HS-5 (cell line): Measurements from ENCODE around the gene SUPT20HL1.
"Not testable (repeated sequence)": the region's sequence is repeated elsewhere in the genome, so short reads cannot be mapped to it uniquely, and the experiment has no call there.

Experiments
- DNase-seq: peaks from one replicate; pipeline ENCODE4 v3.0.0-alpha.2; 2012; ENCODE audit warnings: low read depth

SUPT20HL1 gene

GRCh38 chrX:24360272-24360671 lies at the start of gene SUPT20HL1:
Gene SUPT20HL1 (plus strand): TSS chrX:24360639. CDS start chrX:24362761, 2,122 bp downstream.
- DNase-seq = no peak

- not testable (repeated sequence) for DNase-seq
These were observed 49.5 kb upstream of the SUPT20HL1 start for GRCh38 chrX:24310916-24311315.

GRCh38 chrX:24311507-24312248 lies 48.8 kb upstream of the SUPT20HL1 start:
- DNase-seq = not testable (repeated sequence)

- DNase-seq = not testable (repeated sequence)
These were observed 48.2 kb upstream of the SUPT20HL1 start for GRCh38 chrX:24312249-24312607.

GRCh38 chrX:24314019-24314635 lies 46.3 kb upstream of the SUPT20HL1 start, which contains the start of gene SUPT20HL2:
Gene SUPT20HL2 (minus strand): TSS chrX:24314069. CDS start chrX:24313315, 754 bp downstream.
- DNase-seq = no peak

- DNase-seq = no peak
These were observed 44.3 kb upstream of the SUPT20HL1 start for GRCh38 chrX:24316111-24316510.

- no peak for DNase-seq
These were observed 42.9 kb upstream of the SUPT20HL1 start for GRCh38 chrX:24317567-24317966.

GRCh38 chrX:24321741-24322395 lies 38.6 kb upstream of the SUPT20HL1 start:
- DNase-seq = no peak

- no peak for DNase-seq
These were observed 35.2 kb upstream of the SUPT20HL1 start for GRCh38 chrX:24325231-24325630.

GRCh38 chrX:24332878-24333277 lies 27.6 kb upstream of the SUPT20HL1 start:
- DNase-seq = no peak

- DNase-seq = no peak
These were observed 27.1 kb upstream of the SUPT20HL1 start for GRCh38 chrX:24333371-24333770.

GRCh38 chrX:24334461-24334860 lies 26.0 kb upstream of the SUPT20HL1 start:
- DNase-seq = no peak

GRCh38 chrX:24335871-24336270 lies 24.6 kb upstream of the SUPT20HL1 start:
- DNase-seq = no peak

- DNase-seq = no peak
These were observed 20.5 kb upstream of the SUPT20HL1 start for GRCh38 chrX:24339911-24340310.

GRCh38 chrX:24340501-24340900 lies 19.9 kb upstream of the SUPT20HL1 start:
- DNase-seq = no peak

- DNase-seq = peak; percentile 62
These were observed 18.6 kb upstream of the SUPT20HL1 start for GRCh38 chrX:24341795-24342194.

- DNase-seq = no peak
These were observed 16.7 kb upstream of the SUPT20HL1 start for GRCh38 chrX:24343719-24344118.

- no peak for DNase-seq
These were observed 12.6 kb upstream of the SUPT20HL1 start for GRCh38 chrX:24347881-24348280.

- no peak for DNase-seq
These were observed 10.2 kb upstream of the SUPT20HL1 start for GRCh38 chrX:24350217-24350616.

GRCh38 chrX:24355095-24355494 lies 5.3 kb upstream of the SUPT20HL1 start:
- DNase-seq = no peak

GRCh38 chrX:24357106-24357505 lies 3.3 kb upstream of the SUPT20HL1 start:
- DNase-seq = no peak

GRCh38 chrX:24362089-24362745 lies 1.8 kb downstream of the SUPT20HL1 start:
- not testable (repeated sequence) for DNase-seq
